SU-DHL-6 (cell line): Measurements from ENCODE around the gene AKR1C1.
"Not testable (repeated sequence)": the region's sequence is repeated elsewhere in the genome, so short reads cannot be mapped to it uniquely, and the experiment has no call there.

ENCODE experiments used
- CTCF ChIP-seq: fragments of 200-600 bp; sonication (generic); IDR thresholded peaks from one replicate; pipeline ENCODE4 v1.5.1; 2017; ENCODE audit warnings: antibody characterized with exemption, mild to moderate bottlenecking, low read length, moderate library complexity; ENCODE audit not compliant: insufficient read depth, poor library complexity, severe bottlenecking
- EZH2phosphoT487 ChIP-seq: fragments of 200-600 bp; sonication (generic), shearing (Covaris generic); conservative IDR thresholded peaks from 2 replicates; pipeline ENCODE4 v1.6.1; 2018; ENCODE audit warnings: mild to moderate bottlenecking, antibody characterized with exemption, low read length, moderate library complexity, mixed read lengths

- TF ChIP-seq CTCF, EZH2phosphoT487: not testable (repeated sequence)
Measured at GRCh38 chr10:4967189-4967588, 4.0 kb downstream of the AKR1C1 start.
